Measurements from ENCODE around the gene ZMYND15. TPM values are rescaled to one million over a fixed set of nuclear protein-coding genes. Genes with fewer than 3 reads are reported as not detected.
A peak's percentile ranks its signal among the peaks of the same experiment; 100 is the strongest.

ZMYND15 gene
- total RNA-seq, 1 donor from 2014 or later, result not detected

- intact Hi-C loops (cut with micrococcal nuclease), result no loop called here
- H3K4me3 Mint-ChIP-seq (ENCODE audit: low read depth), result no peak overlapping the region
- H3K27me3 Mint-ChIP-seq (ENCODE audit: low read depth), result peaks cover 21% of the 10 kb centered on the region
- no peak overlapping the region for H3K27ac Mint-ChIP-seq
- no peak for DNase-seq (ENCODE audit: low spot score)
- H3K36me3 Mint-ChIP-seq (ENCODE audit: low read depth), result no peaks in the 10 kb centered on the region
- H3K4me1 Mint-ChIP-seq (ENCODE audit: low read depth), result no peaks in the 10 kb centered on the region
- no peaks in the 10 kb centered on the region for H3K9me3 Mint-ChIP-seq
Observed at GRCh38 chr17:4759776-4760236, 20.2 kb downstream of the ZMYND15 start.

- intact Hi-C loops (cut with micrococcal nuclease), result no loop called here
- Mint-ChIP-seq H3K4me1 (ENCODE audit: low read depth) (peaks cover 1% of the 10 kb centered on the region), H3K4me3 (ENCODE audit: low read depth) (no peak overlapping the region), H3K9me3 (no peaks in the 10 kb centered on the region), H3K36me3 (ENCODE audit: low read depth) (no peaks in the 10 kb centered on the region), H3K27me3 (ENCODE audit: low read depth) (peaks cover 12% of the 10 kb centered on the region), H3K27ac (no peak overlapping the region)
- DNase-seq (ENCODE audit: low spot score), result no peak
Observed at GRCh38 chr17:4764595-4764994, 25.0 kb downstream of the ZMYND15 start.

GRCh38 chr17:4766201-4766600, 26.6 kb downstream of the ZMYND15 start:
- Mint-ChIP-seq H3K27ac (no peak overlapping the region), H3K27me3 (ENCODE audit: low read depth) (peaks cover 10% of the 10 kb centered on the region), H3K36me3 (ENCODE audit: low read depth) (no peaks in the 10 kb centered on the region), H3K9me3 (no peaks in the 10 kb centered on the region), H3K4me3 (ENCODE audit: low read depth) (no peak overlapping the region), H3K4me1 (ENCODE audit: low read depth) (peaks cover 5% of the 10 kb centered on the region)
- intact Hi-C loops (cut with micrococcal nuclease), result no loop called here
- no peak for DNase-seq (ENCODE audit: low spot score)

GRCh38 chr17:4766723-4767122, 27.1 kb downstream of the ZMYND15 start:
- no peak for DNase-seq (ENCODE audit: low spot score)
- Mint-ChIP-seq H3K9me3 (no peaks in the 10 kb centered on the region), H3K4me1 (ENCODE audit: low read depth) (peaks cover 9% of the 10 kb centered on the region), H3K27me3 (ENCODE audit: low read depth) (peaks cover 12% of the 10 kb centered on the region), H3K27ac (no peak overlapping the region), H3K4me3 (ENCODE audit: low read depth) (no peak overlapping the region), H3K36me3 (ENCODE audit: low read depth) (no peaks in the 10 kb centered on the region)
- intact Hi-C loops (cut with micrococcal nuclease), result no loop called here

DNA sequence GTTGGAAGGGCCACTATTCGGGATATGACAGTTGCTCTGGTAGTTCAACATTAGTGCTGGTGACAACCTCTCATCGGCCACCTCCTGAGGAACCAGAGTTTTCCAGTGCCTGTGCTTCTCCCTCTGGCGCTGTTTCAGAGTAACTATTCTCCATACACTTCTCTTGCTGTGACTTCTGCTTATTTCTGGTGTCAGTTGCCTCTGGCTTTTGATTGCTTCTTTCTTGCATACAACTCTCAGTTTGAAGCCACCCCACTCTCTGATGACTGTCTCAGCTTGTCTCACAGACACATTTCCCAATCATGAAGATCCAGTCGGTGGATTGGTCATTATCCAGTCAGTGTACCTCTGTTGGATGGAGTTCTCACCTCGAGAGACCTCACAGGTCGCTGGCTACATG, 28.7 kb downstream of the ZMYND15 start:
- no peak for DNase-seq (ENCODE audit: low spot score)
- H3K9me3 Mint-ChIP-seq, result no peaks in the 10 kb centered on the region
- peaks cover 9% of the 10 kb centered on the region for H3K27me3 Mint-ChIP-seq (ENCODE audit: low read depth)
- H3K27ac Mint-ChIP-seq, result no peak overlapping the region
- H3K36me3 Mint-ChIP-seq (ENCODE audit: low read depth), result no peaks in the 10 kb centered on the region
- peaks cover 12% of the 10 kb centered on the region for H3K4me1 Mint-ChIP-seq (ENCODE audit: low read depth)
- H3K4me3 Mint-ChIP-seq (ENCODE audit: low read depth), result no peak overlapping the region
- intact Hi-C loops (cut with micrococcal nuclease), result no loop called here

- Mint-ChIP-seq H3K36me3 (ENCODE audit: low read depth) (no peaks in the 10 kb centered on the region), H3K27me3 (ENCODE audit: low read depth) (peaks cover 10% of the 10 kb centered on the region), H3K27ac (no peak overlapping the region), H3K9me3 (no peaks in the 10 kb centered on the region), H3K4me1 (ENCODE audit: low read depth) (peaks cover 12% of the 10 kb centered on the region), H3K4me3 (ENCODE audit: low read depth) (no peak overlapping the region)
- no peak for DNase-seq (ENCODE audit: low spot score)
- intact Hi-C loops (cut with micrococcal nuclease), result no loop called here
Observed at GRCh38 chr17:4769628-4770027, 30.0 kb downstream of the ZMYND15 start.

GRCh38 chr17:4771519-4772234, 32.0 kb downstream of the ZMYND15 start, which contains the start of gene TM4SF5:
TSS of gene TM4SF5 (plus strand) at chr17:4771886. CDS start at chr17:4771923, 37 bp downstream.
- H3K4me3 Mint-ChIP-seq (ENCODE audit: low read depth), result no peak within 1 kb of the TSS
- H3K9me3 Mint-ChIP-seq, result no peaks in the 10 kb centered on the region
- no peaks in the 10 kb centered on the region for H3K36me3 Mint-ChIP-seq (ENCODE audit: low read depth)
- peaks cover 12% of the 10 kb centered on the region for H3K27me3 Mint-ChIP-seq (ENCODE audit: low read depth)
- intact Hi-C loops (cut with micrococcal nuclease), result no loop called here
- peaks cover 12% of the 10 kb centered on the region for H3K4me1 Mint-ChIP-seq (ENCODE audit: low read depth)
- peak within 1 kb of the TSS; percentile 29 for H3K27ac Mint-ChIP-seq
- no peak for DNase-seq (ENCODE audit: low spot score)

GRCh38 chr17:4772235-4772613, 32.6 kb downstream of the ZMYND15 start:
- Mint-ChIP-seq H3K4me3 (ENCODE audit: low read depth) (no peak overlapping the region), H3K27ac (no peak overlapping the region), H3K9me3 (no peaks in the 10 kb centered on the region), H3K27me3 (ENCODE audit: low read depth) (peaks cover 12% of the 10 kb centered on the region), H3K36me3 (ENCODE audit: low read depth) (no peaks in the 10 kb centered on the region), H3K4me1 (ENCODE audit: low read depth) (peaks cover 12% of the 10 kb centered on the region)
- intact Hi-C loops (cut with micrococcal nuclease), result no loop called here
- no peak for DNase-seq (ENCODE audit: low spot score)

- DNase-seq (ENCODE audit: low spot score), result no peak
- peaks cover 32% of the 10 kb centered on the region for H3K27me3 Mint-ChIP-seq (ENCODE audit: low read depth)
- H3K4me1 Mint-ChIP-seq (ENCODE audit: low read depth), result no peaks in the 10 kb centered on the region
- no peak overlapping the region for H3K27ac Mint-ChIP-seq
- H3K4me3 Mint-ChIP-seq (ENCODE audit: low read depth), result no peak overlapping the region
- intact Hi-C loops (cut with micrococcal nuclease), result no loop called here
- no peaks in the 10 kb centered on the region for H3K9me3 Mint-ChIP-seq
- H3K36me3 Mint-ChIP-seq (ENCODE audit: low read depth), result no peaks in the 10 kb centered on the region
Observed at GRCh38 chr17:4777969-4778760, 38.5 kb downstream of the ZMYND15 start.

DNA sequence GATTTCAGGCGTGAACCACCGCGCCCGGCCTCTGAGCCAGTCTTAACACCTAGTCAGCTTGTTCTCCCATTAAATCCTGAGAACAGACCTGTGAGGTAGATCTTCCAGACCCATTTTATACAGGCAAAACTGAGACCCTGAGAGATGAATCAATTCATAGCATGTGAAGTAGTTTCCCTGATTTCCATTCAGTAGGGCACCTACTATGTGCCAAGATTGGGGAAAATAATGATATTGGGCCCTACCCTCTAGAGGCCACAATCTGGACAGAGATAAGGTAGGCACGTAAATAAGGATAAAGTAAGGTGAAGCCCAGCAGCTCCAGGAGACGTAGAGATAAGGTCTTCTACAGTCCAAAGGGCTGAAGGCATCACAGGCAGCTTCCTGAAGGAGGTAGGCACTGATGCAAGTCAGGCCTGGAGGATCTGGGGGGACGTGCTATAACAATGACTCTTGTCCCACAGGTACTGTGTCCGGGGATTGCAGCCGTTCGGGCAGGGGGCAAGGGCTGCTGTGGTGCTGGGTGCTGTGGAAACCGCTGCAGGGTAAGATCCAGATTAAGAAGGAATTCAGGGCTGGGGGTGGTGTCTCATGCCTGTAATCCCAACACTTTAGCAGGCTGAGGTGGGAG, 40.8 kb downstream of the ZMYND15 start:
- no peaks in the 10 kb centered on the region for H3K9me3 Mint-ChIP-seq
- H3K4me3 Mint-ChIP-seq (ENCODE audit: low read depth), result no peak overlapping the region
- DNase-seq (ENCODE audit: low spot score), result no peak
- H3K36me3 Mint-ChIP-seq (ENCODE audit: low read depth), result no peaks in the 10 kb centered on the region
- peaks cover 42% of the 10 kb centered on the region for H3K27me3 Mint-ChIP-seq (ENCODE audit: low read depth)
- intact Hi-C loops (cut with micrococcal nuclease), result no loop called here
- H3K4me1 Mint-ChIP-seq (ENCODE audit: low read depth), result no peaks in the 10 kb centered on the region
- H3K27ac Mint-ChIP-seq, result no peak overlapping the region

GRCh38 chr17:4782652-4783051, 43.0 kb downstream of the ZMYND15 start:
- no peak for DNase-seq (ENCODE audit: low spot score)
- H3K27me3 Mint-ChIP-seq (ENCODE audit: low read depth), result peaks cover 62% of the 10 kb centered on the region

GRCh38 chr17:4785311-4786105, 45.9 kb downstream of the ZMYND15 start:
- Mint-ChIP-seq H3K27ac (no peak overlapping the region), H3K4me3 (ENCODE audit: low read depth) (no peak overlapping the region), H3K36me3 (ENCODE audit: low read depth) (no peaks in the 10 kb centered on the region), H3K9me3 (no peaks in the 10 kb centered on the region), H3K27me3 (ENCODE audit: low read depth) (peaks cover 62% of the 10 kb centered on the region), H3K4me1 (ENCODE audit: low read depth) (peaks cover 15% of the 10 kb centered on the region)
- DNase-seq (ENCODE audit: low spot score), result no peak
- intact Hi-C loops (cut with micrococcal nuclease), result loop anchor here (2.0 kb wide), 1 partner anchor 103 kb away; no protein-coding TSS in a partner anchor

More at GRCh38 chr17:4782652-4783051, 43.0 kb downstream of the ZMYND15 start:
- Mint-ChIP-seq H3K27ac (no peak overlapping the region), H3K4me3 (ENCODE audit: low read depth) (no peak overlapping the region), H3K9me3 (no peaks in the 10 kb centered on the region), H3K4me1 (ENCODE audit: low read depth) (peaks cover 15% of the 10 kb centered on the region), H3K36me3 (ENCODE audit: low read depth) (no peaks in the 10 kb centered on the region)
- intact Hi-C loops (cut with micrococcal nuclease), result no loop called here

Data from activated T-helper 2 cell treated with anti-CD3 and anti-CD28 coated beads, Interferon-gamma antibody, Interleukin-2, Interleukin-4, amounts not matched to agents 10 μg/mL and 5 μg/mL and 100 μg/mL, durations not matched to agents 14 hours and 24 hours and 36 hours (primary cell).